Measurements from ENCODE around the gene HTRA2. TPM values are rescaled to one million over a fixed set of nuclear protein-coding genes. Genes with fewer than 3 reads are reported as not detected.

The HTRA2 gene
- total RNA-seq, 1 donor from 2014 or later, result 53.1 TPM

DNA sequence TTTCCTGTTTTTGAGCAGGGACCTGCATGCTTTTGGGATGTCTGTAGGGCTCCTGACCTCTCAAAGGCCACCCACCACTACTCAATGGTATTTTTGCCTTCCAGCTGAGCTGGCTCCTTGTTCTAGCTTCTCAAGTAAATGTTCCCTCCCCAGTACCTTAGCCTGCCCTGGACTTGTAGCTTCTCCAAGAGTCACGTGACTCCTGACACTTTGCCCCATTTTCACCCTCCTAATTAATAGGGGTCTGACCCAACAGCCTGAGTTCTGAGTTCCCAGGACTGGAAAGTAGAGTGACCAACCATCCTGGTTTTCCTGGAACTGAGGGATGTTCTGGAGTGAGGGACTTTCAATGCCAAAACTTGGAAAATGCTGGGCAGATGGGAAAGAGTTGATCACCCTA is 34.3 kb upstream of the HTRA2 start:
- Mint-ChIP-seq H3K27me3 (peaks cover 14% of the 10 kb centered on the region), H3K9me3 (no peaks in the 10 kb centered on the region), H3K4me3 (no peak overlapping the region), H3K36me3 (ENCODE audit: low read depth) (peaks cover 44% of the 10 kb centered on the region), H3K4me1 (peaks cover 23% of the 10 kb centered on the region), H3K27ac (no peak overlapping the region)
- ChIA-PET POLR2A (no interaction called here), CTCF (interaction anchor here (1.5 kb wide), 1 partner anchor 50 kb away, joined by 3 read pairs; no protein-coding TSS in a partner anchor)
- intact Hi-C loops (cut with micrococcal nuclease), result no loop called here
- ATAC-seq (ENCODE audit: low read depth) (no peak), DNase-seq (no peak)
- TF ChIP-seq, protein P1, sequence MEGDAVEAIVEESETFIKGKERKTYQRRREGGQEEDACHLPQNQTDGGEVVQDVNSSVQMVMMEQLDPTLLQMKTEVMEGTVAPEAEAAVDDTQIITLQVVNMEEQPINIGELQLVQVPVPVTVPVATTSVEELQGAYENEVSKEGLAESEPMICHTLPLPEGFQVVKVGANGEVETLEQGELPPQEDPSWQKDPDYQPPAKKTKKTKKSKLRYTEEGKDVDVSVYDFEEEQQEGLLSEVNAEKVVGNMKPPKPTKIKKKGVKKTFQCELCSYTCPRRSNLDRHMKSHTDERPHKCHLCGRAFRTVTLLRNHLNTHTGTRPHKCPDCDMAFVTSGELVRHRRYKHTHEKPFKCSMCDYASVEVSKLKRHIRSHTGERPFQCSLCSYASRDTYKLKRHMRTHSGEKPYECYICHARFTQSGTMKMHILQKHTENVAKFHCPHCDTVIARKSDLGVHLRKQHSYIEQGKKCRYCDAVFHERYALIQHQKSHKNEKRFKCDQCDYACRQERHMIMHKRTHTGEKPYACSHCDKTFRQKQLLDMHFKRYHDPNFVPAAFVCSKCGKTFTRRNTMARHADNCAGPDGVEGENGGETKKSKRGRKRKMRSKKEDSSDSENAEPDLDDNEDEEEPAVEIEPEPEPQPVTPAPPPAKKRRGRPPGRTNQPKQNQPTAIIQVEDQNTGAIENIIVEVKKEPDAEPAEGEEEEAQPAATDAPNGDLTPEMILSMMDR (IDR thresholded peaks at IDR 0.05), result no peak

DNA sequence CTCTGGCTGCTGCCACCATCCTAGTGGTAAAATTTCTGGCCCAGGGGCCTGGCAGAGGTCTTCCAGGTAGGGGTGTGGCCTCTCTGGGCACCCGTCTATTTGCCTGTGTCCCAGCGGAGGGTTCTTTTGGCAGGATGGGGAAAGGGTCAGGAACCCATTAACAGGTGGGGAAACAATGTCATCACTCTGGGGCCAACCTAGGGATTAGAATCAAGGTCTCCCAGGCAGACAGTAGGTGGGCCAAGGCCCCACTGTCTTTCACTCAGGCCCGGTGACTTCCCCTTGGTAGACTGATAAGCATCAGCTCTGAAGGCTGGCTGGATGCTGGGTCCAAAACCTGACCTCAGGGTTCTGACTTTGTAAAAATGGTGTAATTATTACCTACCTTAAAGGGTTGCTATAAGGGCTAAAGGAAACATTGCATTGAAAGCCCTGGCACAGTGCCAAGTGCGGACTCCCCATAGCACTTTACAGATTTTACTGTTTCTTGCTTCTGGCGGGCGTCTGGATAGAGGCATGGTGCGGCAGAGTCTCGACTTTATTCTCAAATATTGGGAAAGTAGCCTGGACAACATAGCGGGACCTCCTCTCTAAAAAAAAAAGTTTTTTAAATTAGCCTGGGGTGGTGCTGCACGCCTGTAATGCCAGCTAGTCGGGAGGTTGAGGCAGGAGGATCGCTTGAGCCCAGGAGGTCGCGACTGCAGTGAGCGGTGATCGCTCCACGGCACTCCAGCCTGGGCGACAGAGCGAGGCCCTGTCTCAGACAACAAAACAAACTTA is 32.5 kb upstream of the HTRA2 start:
- Mint-ChIP-seq H3K4me1 (peaks cover 27% of the 10 kb centered on the region), H3K4me3 (peak overlapping the region; percentile 87), H3K36me3 (ENCODE audit: low read depth) (peaks cover 26% of the 10 kb centered on the region), H3K9me3 (no peaks in the 10 kb centered on the region), H3K27me3 (peaks cover 25% of the 10 kb centered on the region), H3K27ac (no peak overlapping the region)
- TF ChIP-seq, protein P1 (IDR thresholded peaks at IDR 0.05), result no peak
- no peak for DNase-seq
- CTCF ChIA-PET, result interaction anchor here (1.4 kb wide), 1 partner anchor 92 kb away, joined by 3 read pairs; no protein-coding TSS in a partner anchor
- no peak for ATAC-seq (ENCODE audit: low read depth)
- intact Hi-C loops (cut with micrococcal nuclease), result no loop called here
- POLR2A ChIA-PET, result interaction anchor here (0.6 to 2.4 kb wide), 7 partner anchors 10 to 1398 kb away, joined by 3 to 11 read pairs (median 7); partner anchors contain the start of genes AUP1, CCDC142, HTRA2 and PCGF1

DNA sequence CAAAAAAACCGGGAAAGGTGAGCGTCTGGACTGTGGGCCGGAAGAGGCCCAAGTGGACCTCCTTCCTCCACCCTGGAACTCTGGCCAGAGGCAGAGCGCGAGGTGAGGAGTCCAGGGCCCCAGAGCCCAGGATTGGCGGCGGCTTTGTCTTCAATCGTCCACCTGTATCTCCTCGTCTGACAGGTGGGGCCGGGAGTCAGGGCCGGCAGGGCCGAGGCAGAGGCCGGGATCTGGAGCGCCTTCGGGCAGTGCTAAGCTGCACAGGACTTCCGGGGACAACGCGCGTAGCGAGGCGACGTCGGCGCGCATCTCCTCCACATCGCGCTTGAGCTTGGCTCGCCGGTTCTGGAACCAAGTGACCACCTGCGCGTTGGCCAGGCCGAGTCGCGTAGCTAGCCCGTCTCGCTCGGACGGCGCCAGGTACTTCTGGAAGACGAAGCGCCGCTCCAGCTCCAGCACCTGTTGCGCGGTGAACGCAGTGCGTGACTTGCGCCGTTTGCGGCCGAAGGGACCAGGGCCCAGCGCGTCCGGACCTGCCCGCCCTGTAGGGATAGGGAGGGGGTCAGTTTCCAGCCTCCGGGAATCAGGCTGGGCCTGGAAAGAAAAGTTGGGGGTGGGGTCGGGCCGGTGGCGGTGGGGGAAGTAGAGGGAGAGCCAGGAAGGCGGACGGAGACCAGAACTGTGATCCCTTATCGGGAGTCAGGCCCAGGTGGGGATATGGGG is 31.8 kb upstream of the HTRA2 start:
- CTCF ChIA-PET, result interaction anchor here (1.4 kb wide), 1 partner anchor 91 kb away, joined by 3 read pairs; no protein-coding TSS in a partner anchor
- H3K4me3 Mint-ChIP-seq, result peak overlapping the region; percentile 87
- peaks cover 19% of the 10 kb centered on the region for H3K36me3 Mint-ChIP-seq (ENCODE audit: low read depth)
- ATAC-seq (ENCODE audit: low read depth) (peak; percentile 51), DNase-seq (no peak)
- TF ChIP-seq, protein P1 (IDR thresholded peaks at IDR 0.05), result no peak
- peaks cover 35% of the 10 kb centered on the region for H3K4me1 Mint-ChIP-seq
- POLR2A ChIA-PET, result interaction anchor here (0.8 to 2.4 kb wide), 6 partner anchors 9 to 84 kb away, joined by 3 to 11 read pairs (median 6); partner anchors contain the start of genes AUP1, CCDC142, HTRA2 and PCGF1
- peaks cover 30% of the 10 kb centered on the region for H3K27me3 Mint-ChIP-seq
- no peaks in the 10 kb centered on the region for H3K9me3 Mint-ChIP-seq
- H3K27ac Mint-ChIP-seq, result peak overlapping the region; percentile 62
- intact Hi-C loops (cut with micrococcal nuclease), result loop anchor here (2.0 kb wide), 1 partner anchor 17 kb away; the partner anchor contains the start of gene TLX2

DNA sequence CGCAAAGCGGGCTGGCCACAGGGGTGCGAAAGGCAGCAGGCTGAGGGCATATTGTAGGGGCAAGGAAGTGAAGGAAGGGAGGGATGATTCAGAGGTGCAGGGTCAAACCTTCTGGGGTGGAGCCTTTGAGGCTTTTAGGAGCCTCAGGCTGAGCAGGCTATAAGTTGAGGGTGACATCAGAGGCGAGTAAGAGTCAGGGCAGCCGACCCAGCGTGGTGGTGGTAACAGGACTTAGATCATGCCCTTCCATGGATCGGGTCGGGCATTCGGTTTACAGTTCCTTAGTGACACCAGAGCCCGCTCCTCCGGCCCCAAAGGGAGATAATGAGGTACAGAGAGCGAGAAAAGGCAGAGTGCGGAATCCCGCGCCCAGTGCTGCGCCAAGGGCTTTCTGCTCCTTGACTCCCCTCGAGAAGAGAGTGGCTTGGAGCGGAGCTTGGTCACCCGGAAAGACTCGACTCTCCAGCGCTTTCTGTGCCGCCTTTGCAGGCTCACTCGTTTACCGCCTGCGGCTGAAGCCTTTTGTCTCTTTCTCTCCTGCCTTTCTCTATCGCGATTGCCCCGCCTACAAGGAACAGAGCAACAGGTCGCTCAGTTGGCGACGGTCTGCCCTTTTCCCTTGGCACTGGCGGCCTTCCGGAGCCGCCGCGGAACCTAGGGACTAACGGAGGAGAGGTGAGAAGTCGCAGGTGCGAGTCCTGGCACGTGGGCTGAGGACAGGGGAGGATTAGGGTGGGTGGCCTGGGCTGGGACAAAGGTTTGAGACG is 31.1 kb upstream of the HTRA2 start:
- Mint-ChIP-seq H3K4me1 (peaks cover 42% of the 10 kb centered on the region), H3K27me3 (peaks cover 30% of the 10 kb centered on the region), H3K4me3 (peak overlapping the region; percentile 87), H3K27ac (peak overlapping the region; percentile 62), H3K9me3 (no peaks in the 10 kb centered on the region), H3K36me3 (ENCODE audit: low read depth) (peaks cover 14% of the 10 kb centered on the region)
- intact Hi-C loops (cut with micrococcal nuclease), result loop anchor here (2.0 kb wide), 1 partner anchor 16 kb away; the partner anchor contains the start of gene TLX2
- TF ChIP-seq, protein P1 (IDR thresholded peaks at IDR 0.05), result no peak
- POLR2A ChIA-PET, result interaction anchor here (0.7 to 2.5 kb wide), 11 partner anchors 8 to 293 kb away, joined by 3 to 11 read pairs (median 4); partner anchors contain the start of genes AUP1, CCDC142, HTRA2 and PCGF1
- DNase-seq (no peak), ATAC-seq (ENCODE audit: low read depth) (peak; percentile 14)
- CTCF ChIA-PET, result interaction anchor here (1.4 kb wide), 1 partner anchor 91 kb away, joined by 3 read pairs; no protein-coding TSS in a partner anchor

Measured in activated B cell treated with CpG ODN at 0.5 μM for 24 hours (primary cell).